Prostate gland (tissue), 2 donors: Measurements from ENCODE around the gene SPTB. TPM values are rescaled to one million over a fixed set of nuclear protein-coding genes. Genes with fewer than 3 reads are reported as not detected.

ENCODE experiments used
- DNase-seq: peaks from one replicate; pipeline ENCODE4 v3.0.0-alpha.2; 2019; ENCODE audit warnings: low spot score
- H3K27ac ChIP-seq, 2 donors: fragments of 200-600 bp; sonication (generic); 2 replicates each; pipeline ENCODE4 v1.5.1; 2017 to 2019
- H3K27me3 ChIP-seq: fragments of 200-600 bp; sonication (generic); replicated peaks from 2 replicates; pipeline ENCODE4 v1.5.1; 2019; ENCODE audit not compliant: insufficient read depth
- H3K36me3 ChIP-seq, 2 donors: fragments of 200-600 bp; sonication (generic); 1 replicate in 1 of 2; 2 replicates in 1 of 2; pipeline versions ENCODE4 v1.5.1 to v1.8.1; 2017 to 2019
- H3K4me1 ChIP-seq: fragments of 200-600 bp; sonication (generic); replicated peaks from 2 replicates; pipeline ENCODE4 v1.5.1; 2019
- H3K4me3 ChIP-seq, 2 donors: fragments of 200-600 bp; sonication (generic); 2 replicates each; pipeline ENCODE4 v1.5.1; 2017 to 2019
- H3K9me3 ChIP-seq: fragments of 200-600 bp; sonication (generic); 2 replicates; pipeline ENCODE4 v1.5.1; 2017
- POLR2A ChIP-seq: fragments of 450-650 bp; IDR thresholded peaks from one replicate; pipeline ENCODE4 v1.6.1; 2016; ENCODE audit warnings: antibody characterized with exemption, mild to moderate bottlenecking
- POLR2AphosphoS5 ChIP-seq: sonication (generic); formaldehyde crosslinking; IDR thresholded peaks from one replicate; pipeline ENCODE4 v1.6.1; 2017; ENCODE audit warnings: antibody characterized with exemption
- WGBS: methylation state at CpG from one replicate; pipeline ENCODE4 v1.1.5; 2018; 5-methylcytosine and 5-hydroxymethylcytosine counted together
- intact Hi-C: fragments of 100-400 bp; cut with DNase I; formaldehyde crosslinking; loops from one replicate; pipeline ENCODE4 v1.14.2; 2022
- total RNA-seq, 2 donors: library from RNA; depleted of rRNA; stranded (reverse); fragments of >200 nt; gene quantifications; one replicate each; pipeline ENCODE4 v1.1.0, GENCODE V29; 2016
- TF ChIP-seq, protein P1 (sequence below), 4 experiments: fragments of 200-600 bp in 2 of 4; fragments of 450-650 bp in 2 of 4; sonication (generic) in 2 of 4; IDR thresholded peaks; 1 replicate in 3 of 4; 2 replicates in 1 of 4; pipeline ENCODE4 v1.5.1; 2016 to 2019; ENCODE audit warnings: antibody characterized with exemption in 4 of 4, mild to moderate bottlenecking in 2 of 4, moderate library complexity in 2 of 4

The SPTB gene
- total RNA-seq, 2 donors from 2014 or later = 2.7 to 3.7 TPM

DNA sequence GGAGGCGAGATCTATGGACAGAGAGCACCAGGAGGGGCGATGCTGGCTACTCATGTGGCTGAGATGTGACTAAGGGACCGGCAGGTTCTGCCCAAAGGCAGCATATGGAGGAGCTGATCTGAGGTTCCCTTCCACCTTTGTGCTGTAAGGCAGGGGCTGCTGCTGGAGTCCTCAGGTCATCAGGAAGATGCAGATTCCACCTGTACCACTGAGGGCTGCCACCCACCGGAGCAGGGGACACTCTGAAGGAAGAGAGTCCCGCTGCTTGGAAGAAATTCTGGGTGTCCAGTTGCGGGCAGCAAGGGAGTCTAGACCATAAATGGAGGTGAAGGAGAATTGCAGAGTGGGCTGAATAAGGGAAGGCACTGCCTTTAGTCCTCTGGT is 120.2 kb downstream of the SPTB start:
- Histone ChIP-seq H3K36me3 (no peaks in the 10 kb centered on the region), H3K4me1 (peaks cover 12% of the 10 kb centered on the region), H3K27me3 (no peaks in the 10 kb centered on the region), H3K27ac (no peak overlapping the region), H3K4me3 (no peak overlapping the region), H3K9me3 (no peaks in the 10 kb centered on the region)
- TF ChIP-seq POLR2AphosphoS5 (no peak), POLR2A (no peak)
- DNase-seq = no peak
- intact Hi-C loops = no loop called here
- 91% methylated on average over 6 of the region's 6 CpGs for WGBS

DNA sequence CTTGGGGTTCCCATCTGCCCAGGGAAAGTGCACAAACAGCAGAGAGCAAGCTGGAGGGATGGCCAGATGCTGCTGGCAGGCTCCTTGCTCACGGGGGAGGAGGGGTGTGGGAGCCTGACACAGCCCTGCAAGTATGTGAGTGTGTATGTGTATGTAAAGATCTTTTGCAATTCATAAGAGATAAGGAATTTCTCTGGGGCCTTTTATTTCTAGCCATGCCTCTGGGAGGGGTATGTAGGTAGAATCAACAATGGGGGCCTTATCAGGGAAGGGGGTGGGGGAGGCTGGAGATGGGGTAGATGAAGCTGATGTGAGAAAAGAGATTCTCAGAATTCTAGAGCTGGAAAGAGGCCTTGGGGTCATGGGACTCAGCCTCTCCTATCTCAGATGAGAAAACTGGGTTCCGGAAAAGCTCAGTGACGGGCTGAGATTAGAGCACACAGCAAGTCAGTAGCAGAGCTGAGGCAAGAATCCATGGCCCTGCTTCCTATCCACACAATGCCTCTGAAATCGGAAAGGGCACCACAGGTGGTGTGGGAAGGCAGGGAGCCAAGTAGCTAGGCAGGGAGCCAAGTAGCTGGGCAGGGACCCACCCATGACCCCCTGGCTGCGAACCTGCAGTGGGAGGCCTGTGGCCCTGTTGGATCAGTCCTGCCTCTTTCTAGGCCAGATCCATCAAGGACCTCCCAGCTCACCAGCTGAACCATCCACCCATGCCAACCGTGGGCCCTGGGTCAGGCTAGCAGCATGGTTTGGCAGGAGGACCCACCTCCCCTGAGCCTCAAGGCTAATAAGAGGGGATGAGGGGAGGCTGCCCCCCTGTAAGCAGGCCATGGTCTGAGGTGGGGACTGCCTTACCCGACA is 120.8 kb downstream of the SPTB start:
- TF ChIP-seq POLR2A = no peak
- TF ChIP-seq, protein P1, sequence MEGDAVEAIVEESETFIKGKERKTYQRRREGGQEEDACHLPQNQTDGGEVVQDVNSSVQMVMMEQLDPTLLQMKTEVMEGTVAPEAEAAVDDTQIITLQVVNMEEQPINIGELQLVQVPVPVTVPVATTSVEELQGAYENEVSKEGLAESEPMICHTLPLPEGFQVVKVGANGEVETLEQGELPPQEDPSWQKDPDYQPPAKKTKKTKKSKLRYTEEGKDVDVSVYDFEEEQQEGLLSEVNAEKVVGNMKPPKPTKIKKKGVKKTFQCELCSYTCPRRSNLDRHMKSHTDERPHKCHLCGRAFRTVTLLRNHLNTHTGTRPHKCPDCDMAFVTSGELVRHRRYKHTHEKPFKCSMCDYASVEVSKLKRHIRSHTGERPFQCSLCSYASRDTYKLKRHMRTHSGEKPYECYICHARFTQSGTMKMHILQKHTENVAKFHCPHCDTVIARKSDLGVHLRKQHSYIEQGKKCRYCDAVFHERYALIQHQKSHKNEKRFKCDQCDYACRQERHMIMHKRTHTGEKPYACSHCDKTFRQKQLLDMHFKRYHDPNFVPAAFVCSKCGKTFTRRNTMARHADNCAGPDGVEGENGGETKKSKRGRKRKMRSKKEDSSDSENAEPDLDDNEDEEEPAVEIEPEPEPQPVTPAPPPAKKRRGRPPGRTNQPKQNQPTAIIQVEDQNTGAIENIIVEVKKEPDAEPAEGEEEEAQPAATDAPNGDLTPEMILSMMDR (IDR thresholded peaks at IDR 0.05) = no peak
- no peak for TF ChIP-seq POLR2AphosphoS5
- H3K4me3 ChIP-seq = no peak overlapping the region
- no peak for DNase-seq
- no peaks in the 10 kb centered on the region for H3K36me3 ChIP-seq
- H3K4me1 ChIP-seq = peaks cover 12% of the 10 kb centered on the region
- no peaks in the 10 kb centered on the region for H3K27me3 ChIP-seq
- no peaks in the 10 kb centered on the region for H3K9me3 ChIP-seq
- 58% methylated on average over 6 of the region's 7 CpGs for WGBS
- no peak overlapping the region for H3K27ac ChIP-seq
- intact Hi-C loops = no loop called here

DNA sequence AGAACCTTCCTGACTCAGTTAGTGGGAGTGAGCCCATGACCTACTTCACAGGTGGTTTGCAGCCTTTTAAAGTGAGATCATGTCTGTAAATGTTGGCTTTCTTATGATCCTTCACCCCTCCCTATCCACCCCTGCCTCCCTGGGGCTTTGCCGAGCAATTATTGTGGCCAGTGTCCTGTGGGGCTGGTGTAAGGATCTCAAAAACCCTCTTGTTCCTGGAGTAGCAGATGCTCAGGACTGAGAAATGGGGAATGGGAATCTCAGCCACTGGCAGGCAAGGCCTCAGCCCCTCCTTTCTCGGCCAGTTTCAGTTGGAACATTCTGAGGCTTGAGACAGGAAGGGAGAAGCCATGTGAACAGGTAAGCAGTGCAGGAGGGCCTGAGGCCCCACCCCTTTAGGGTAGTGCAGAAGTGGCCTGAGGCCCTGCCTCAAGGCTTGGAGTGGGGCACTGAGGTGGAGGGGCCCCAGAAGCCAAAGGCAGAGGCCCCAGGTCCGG is 121.6 kb downstream of the SPTB start:
- no peak for DNase-seq
- peak overlapping the region in 1 of 2 donors; percentile 38 for H3K27ac ChIP-seq
- H3K36me3 ChIP-seq = no peaks in the 10 kb centered on the region
- peaks cover 12% of the 10 kb centered on the region for H3K4me1 ChIP-seq
- no peaks in the 10 kb centered on the region for H3K27me3 ChIP-seq
- no peak overlapping the region for H3K4me3 ChIP-seq
- intact Hi-C loops = no loop called here
- no peak for TF ChIP-seq POLR2AphosphoS5
- no peaks in the 10 kb centered on the region for H3K9me3 ChIP-seq
- WGBS = 39% methylated on average over 3 of the region's 3 CpGs

DNA sequence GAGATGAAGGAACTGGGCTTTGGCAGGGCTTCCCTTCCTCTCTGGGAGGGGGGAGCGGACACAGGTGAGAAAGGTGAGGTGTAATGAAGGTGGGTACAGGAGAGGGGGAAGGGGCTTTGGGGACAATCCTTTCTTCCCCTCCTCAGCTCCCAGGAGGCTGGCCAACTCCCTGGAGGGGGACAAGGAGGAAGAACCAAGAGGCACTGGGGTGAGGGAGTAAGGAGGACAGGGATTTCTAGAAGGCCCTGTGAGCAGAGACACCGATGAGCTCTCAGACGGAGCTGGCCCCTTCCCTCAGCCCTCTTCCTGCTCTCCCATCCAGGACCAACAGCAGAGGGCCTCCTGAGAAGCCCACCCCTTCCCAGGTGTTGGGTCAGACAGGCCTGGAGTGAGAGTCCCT is 122.1 kb downstream of the SPTB start:
- WGBS = 83% methylated on average over 3 of the region's 3 CpGs
- peaks cover 12% of the 10 kb centered on the region for H3K4me1 ChIP-seq
- no peaks in the 10 kb centered on the region for H3K9me3 ChIP-seq
- H3K27ac ChIP-seq = peak overlapping the region in 1 of 2 donors; percentile 38
- H3K36me3 ChIP-seq = no peaks in the 10 kb centered on the region
- DNase-seq = no peak
- intact Hi-C loops = no loop called here
- no peaks in the 10 kb centered on the region for H3K27me3 ChIP-seq
- H3K4me3 ChIP-seq = no peak overlapping the region
- TF ChIP-seq, protein P1 (IDR thresholded peaks at IDR 0.05) = no peak

DNA sequence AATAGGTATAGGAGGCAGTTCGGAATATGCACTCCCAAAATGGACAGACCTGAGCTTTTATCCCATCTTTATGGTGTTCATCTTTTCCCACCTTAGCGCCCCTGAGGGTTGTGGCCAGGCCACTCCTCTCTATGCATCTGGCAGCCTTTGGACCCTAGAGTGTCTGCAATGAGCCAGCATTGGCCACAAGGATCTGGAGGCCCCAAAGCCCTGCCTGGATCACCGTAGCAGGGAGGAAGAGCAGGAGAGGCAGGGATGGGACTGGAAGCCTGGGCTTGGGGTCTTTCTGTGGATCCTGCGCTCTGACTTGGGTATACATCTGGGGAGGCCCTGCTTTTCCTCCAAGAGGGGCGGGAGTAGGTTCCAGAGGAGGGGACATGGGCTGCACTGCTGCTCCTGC is 123.0 kb downstream of the SPTB start:
- Histone ChIP-seq H3K4me3 (no peak overlapping the region), H3K4me1 (peaks cover 5% of the 10 kb centered on the region), H3K9me3 (no peaks in the 10 kb centered on the region), H3K36me3 (no peaks in the 10 kb centered on the region), H3K27me3 (no peaks in the 10 kb centered on the region), H3K27ac (no peak overlapping the region)
- TF ChIP-seq, protein P1 (IDR thresholded peaks at IDR 0.05) = no peak
- no peak for TF ChIP-seq POLR2A
- no peak for TF ChIP-seq POLR2AphosphoS5
- WGBS = 96% methylated on average over 5 of the region's 5 CpGs
- intact Hi-C loops = no loop called here
- DNase-seq = no peak

DNA sequence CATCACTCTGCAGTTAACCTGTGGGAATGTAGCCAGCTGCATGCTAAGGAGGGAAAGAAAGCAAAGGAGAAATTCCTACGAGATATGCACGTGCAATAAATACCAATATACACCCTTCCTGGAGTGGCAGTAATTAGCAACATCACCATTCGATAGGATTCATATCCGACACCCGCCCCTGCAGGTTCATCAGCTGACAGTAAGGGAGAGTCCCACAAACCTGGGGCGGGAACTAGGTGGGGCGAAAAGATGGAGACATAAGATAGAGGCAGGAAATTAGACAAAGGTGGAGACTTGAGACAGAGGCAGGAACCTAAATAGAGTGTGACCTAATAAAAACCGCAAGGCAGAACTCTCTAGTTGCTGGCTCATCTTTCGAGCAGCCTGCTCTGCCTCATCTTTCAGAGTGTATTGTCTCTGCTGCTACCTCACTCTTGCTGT is 123.9 kb downstream of the SPTB start:
- Histone ChIP-seq H3K4me1 (no peaks in the 10 kb centered on the region), H3K27ac (no peak overlapping the region), H3K9me3 (no peaks in the 10 kb centered on the region), H3K36me3 (no peaks in the 10 kb centered on the region), H3K27me3 (no peaks in the 10 kb centered on the region), H3K4me3 (no peak overlapping the region)
- TF ChIP-seq, protein P1 (IDR thresholded peaks at IDR 0.05) = no peak
- TF ChIP-seq POLR2A = peak; percentile 14
- WGBS = 37% methylated on average over 9 of the region's 9 CpGs
- DNase-seq = no peak
- intact Hi-C loops = no loop called here
